Measurements from ENCODE around the gene LHX4.

DNA sequence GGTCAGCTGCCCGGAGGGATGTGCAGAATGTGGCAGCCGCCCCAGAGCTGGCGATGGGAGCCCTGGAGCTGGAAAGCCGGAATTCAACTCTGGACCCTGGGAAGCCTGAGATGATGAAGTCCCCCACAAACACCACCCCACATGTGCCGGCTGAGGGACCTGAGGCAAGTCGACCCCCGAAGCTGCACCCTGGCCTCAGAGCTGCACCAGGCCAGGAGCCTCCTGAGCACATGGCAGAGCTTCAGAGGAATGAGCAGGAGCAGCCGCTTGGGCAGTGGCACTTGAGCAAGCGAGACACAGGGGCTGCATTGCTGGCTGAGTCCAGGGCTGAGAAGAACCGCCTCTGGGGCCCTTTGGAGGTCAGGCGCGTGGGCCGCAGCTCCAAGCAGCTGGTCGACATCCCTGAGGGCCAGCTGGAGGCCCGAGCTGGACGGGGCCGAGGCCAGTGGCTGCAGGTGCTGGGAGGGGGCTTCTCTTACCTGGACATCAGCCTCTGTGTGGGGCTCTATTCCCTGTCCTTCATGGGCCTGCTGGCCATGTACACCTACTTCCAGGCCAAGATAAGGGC, 33.5 kb upstream of the LHX4 start:
- TF ChIP-seq POLR2A (IDR thresholded peaks at IDR 0.05) (no peak), CTCF (IDR thresholded peaks at IDR 0.05 in 8 of 11, conservative IDR thresholded peaks at IDR 0.05 in 3 of 11) (no peak)
